Stimulated activated CD4-positive, alpha-beta T cell treated with anti-CD3 and anti-CD28 coated beads, Interleukin-2, amount 100 ng/mL, for 4 hours (primary cell): ENCODE data around the gene RNF150.

Experiments
- DNase-seq: peaks from one replicate; pipeline ENCODE4 v3.0.0-alpha.2; 2020; ENCODE audit warnings: low read depth

Gene RNF150

GRCh38 chr4:141131723-141132071 is 1.6 kb downstream of the RNF150 start:
- no peak for DNase-seq

GRCh38 chr4:141130947-141131605 is 2.2 kb downstream of the RNF150 start:
- DNase-seq, result no peak

DNA sequence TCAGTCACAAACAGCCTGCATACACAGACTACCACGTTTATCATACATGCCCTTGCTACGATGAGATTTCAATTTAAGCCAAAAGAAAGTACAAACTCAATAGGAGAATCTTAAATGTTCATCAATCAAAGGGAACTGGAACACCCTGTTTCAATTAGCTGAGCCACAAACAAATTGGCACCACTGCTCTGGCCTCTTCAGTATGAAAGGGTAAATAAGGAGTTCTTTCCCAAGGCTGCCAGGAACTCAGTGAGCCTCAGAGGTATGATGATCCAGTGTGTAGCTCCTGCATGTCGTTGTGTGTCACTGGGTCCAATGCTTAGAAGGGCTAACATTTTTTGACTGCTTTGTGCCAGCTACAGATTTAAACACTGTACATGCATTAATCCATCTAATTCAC is 5.4 kb downstream of the RNF150 start:
- no peak for DNase-seq

- DNase-seq, result no peak
Measured at GRCh38 chr4:141126769-141127168, 6.5 kb downstream of the RNF150 start.

DNA sequence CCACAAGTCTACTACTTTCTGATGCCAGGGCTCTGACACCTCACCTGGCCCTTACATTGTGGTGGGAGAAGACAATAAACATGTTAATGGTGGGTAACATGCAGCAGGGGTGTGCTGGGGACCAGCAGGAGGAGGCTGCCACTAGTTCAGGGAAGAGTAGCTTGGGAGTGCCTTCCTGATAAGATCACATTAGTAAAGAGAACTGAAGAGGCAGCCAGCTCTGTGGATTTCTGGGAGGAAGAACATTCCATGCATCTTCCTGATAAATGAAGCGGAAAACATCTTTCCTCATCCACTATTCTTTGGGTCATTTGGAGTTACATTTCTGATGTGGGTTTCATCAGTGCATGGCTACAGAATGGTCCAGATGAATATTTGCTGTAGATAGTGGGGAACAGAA is 9.0 kb downstream of the RNF150 start:
- no peak for DNase-seq

GRCh38 chr4:141121768-141122454 is 11.4 kb downstream of the RNF150 start:
- DNase-seq, result no peak

GRCh38 chr4:141121101-141121500 is 12.2 kb downstream of the RNF150 start:
- DNase-seq, result no peak

DNA sequence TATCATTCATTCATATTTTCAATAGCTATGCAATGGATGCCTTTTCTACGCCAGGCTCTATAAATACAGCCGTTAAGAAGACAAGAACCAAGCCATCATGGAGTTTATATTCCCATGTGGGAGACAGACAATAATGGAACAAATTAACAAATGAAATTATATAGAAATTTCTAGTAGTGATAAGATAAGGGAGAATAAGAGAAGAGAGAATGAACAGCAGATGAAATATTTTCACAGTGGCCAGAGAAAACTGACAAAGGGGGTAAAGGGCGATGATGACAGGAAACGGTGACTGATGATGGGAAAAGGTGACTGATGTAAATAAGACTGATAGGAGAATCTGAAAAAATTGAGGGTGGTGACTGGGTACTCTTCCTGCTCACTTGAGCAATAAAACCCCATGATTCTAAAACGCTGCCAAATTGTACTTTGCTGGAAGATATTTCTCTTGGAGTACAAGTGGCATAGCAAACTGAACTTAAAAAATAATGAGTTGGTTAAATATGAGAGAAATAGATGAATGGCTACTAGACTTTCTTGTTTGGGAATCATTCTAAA is 13.2 kb downstream of the RNF150 start:
- DNase-seq, result no peak

DNA sequence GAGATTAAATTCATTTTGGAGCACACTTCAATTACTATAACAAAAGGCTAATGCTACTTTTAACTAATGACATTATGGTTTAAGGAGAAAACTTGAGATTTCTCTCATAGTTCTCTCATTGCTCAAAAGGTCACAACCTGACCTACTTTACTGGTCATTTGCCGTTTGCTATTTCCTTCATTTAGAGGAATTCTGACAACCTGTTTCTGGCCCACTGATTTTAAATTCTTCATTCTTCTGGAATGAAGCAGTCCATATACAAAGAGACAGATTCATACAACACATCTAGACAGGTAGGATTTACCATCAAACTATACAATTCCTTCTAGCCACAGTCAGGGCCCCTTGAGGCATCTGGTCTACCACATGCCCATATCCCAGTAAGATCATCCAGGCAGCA is 14.2 kb downstream of the RNF150 start:
- no peak for DNase-seq

DNA sequence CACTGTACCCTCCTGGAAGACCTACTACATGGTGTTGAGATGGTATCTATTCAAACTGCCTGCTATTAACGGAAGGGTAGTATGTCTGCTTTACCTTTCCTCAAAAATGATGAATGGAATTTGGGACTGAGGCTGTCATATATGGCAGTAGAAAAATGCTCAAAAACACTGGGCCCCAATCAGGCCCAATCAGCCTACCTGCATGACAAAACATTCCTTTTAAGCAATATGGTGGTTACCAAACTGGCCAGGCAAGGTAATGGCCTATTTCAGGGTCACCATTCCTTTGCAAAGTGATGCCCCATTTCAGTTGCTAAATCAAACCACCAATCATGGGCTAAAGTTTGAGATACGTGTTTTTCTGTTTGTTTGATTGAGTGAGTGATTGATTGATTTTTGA is 14.9 kb downstream of the RNF150 start:
- DNase-seq, result no peak

- no peak for DNase-seq
Measured at GRCh38 chr4:141117935-141118334, 15.3 kb downstream of the RNF150 start.

DNA sequence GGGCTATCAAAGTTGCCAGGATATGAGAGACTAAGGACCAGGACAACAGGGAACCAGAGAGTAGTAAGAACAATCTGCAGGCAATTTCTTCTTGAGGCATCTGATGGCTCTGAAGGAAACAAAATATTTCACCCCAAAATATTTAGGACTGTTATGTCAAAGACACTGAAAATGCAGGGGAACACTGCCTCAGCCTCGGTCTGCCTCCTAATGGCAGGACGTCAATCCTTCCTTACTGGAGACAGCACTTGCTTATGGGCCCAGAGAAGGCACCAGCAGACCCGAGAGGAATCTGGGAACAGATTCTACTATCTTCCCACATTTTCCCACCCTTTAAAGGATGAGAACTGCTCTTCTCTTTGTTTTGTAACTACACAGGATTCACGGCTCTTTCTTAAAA is 23.3 kb downstream of the RNF150 start:
- DNase-seq, result no peak

- DNase-seq, result no peak
Measured at GRCh38 chr4:141107927-141108326, 25.3 kb downstream of the RNF150 start.

DNA sequence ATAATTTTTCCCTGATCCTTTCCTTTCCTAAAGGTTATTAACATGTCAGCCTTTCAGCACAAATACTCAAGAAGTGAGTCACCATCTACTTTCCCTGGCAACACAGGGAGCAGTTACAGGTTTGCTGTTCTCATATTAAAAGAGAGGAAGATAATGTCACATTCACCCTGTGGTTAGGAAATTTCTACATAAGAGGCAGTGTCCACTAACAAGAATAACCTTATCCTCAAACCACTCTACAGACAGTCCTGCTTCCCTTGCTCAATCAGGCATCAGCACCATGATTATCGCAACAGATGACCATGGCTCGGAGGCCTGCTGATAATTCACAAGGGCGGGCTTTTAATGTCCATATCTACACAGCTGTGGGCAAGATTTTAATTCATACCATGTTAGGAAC is 30.9 kb downstream of the RNF150 start:
- DNase-seq, result no peak

DNA sequence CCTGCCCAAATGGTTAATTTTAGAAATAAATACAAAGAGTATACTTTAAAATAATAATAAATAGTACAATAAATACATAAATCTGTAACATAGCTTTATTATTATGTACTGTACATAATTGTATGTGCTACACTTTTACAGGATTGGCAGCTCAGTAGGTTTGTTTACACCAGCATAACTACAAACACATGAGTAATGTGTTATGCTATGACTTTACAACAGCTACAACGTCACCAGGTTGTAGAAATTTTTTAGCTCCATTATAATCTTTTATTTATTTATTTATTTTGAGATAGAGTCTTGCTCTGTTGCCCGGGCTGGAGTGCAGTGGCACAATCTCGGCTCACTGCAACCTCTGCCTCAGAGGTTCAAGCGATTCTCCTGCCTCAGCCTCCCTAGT is 31.8 kb downstream of the RNF150 start:
- DNase-seq, result no peak

- DNase-seq, result no peak
Measured at GRCh38 chr4:141099326-141099725, 33.9 kb downstream of the RNF150 start.

GRCh38 chr4:141098163-141098562 is 35.1 kb downstream of the RNF150 start:
- no peak for DNase-seq

DNA sequence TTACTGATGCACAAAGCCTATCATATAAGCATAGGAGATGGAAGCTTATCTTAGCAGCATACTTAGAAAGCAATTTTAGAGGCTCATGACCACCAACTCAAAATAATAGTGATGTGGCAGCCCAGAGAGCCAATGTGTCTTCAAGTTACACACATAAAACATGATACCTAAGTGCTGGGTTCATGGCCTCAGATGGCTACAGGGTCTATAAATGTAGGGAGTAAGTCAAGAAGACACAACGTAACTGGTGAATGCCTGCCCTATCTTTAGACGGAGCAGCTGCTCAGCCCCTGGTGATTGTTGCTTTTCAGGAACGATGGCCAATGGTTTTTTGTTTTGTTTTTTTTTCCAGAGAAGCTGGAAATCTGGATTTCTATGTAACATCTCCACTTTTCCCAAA is 42.8 kb downstream of the RNF150 start:
- DNase-seq, result no peak

DNA sequence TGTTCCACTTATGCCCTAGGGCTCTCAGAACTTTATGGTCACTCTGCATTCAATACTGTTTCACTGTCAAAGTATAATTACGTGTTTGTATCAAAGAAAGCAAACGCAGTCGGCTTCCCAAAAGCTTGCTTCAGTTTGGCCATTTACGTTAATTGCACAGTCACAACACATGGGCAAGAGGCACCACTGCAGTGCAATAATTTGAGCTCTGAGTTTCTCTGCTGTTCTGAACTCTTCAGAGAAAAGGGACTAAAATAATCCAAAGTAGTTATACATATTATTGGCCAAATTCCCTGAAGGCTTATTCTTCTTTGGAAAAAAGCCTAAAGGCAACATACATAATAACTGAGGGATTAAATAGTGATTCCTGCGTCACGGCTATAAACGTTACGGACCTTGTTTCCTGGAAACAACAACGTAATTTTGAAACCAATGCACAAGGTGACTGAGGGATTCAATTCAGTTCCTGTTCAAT is 51.3 kb downstream of the RNF150 start:
- no peak for DNase-seq

- no peak for DNase-seq
Measured at GRCh38 chr4:141080668-141081067, 52.6 kb downstream of the RNF150 start.

DNA sequence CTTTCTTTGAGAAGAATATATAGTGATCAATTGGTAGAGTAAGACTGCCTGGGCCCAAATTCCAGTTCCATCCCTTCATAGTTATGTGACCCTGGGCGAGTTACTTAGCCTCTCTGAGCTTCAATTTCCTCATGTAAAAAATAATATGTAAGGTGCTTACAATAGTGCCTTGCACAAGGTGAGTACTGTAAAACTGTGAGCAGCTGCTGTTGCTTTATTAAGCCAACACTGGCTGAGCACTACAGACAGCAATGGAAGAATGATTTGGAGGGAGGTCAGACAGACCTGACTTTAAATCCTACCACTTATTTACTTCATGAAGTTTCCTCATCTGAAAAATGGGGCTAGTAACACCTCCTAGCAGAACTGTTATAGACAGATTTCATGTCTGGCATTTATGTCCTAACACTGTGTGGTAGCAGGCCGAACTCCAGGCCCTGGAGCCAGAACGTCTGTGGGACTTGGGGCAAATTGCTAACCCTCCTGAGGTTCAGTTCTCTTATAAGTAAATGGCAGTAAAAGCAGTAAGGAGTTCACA is 53.8 kb downstream of the RNF150 start:
- no peak for DNase-seq

DNA sequence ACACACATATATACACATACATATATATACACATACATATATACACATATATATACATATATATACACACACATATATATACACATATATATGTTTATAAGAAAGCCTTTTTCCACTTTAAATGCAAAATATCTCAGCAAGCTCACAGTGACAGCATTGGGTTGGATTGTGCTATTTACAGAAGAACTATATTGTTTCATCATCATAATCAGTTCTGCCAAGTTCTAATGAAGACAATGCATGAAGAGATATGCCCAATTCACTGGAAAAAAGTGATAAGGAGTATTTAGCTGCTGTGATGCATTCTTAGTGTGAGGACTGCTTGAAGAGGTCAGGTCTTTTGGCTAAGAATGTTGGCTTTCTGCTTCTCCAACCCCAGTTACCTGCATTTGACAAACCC is 54.4 kb downstream of the RNF150 start:
- no peak for DNase-seq

GRCh38 chr4:141077611-141078225 is 55.6 kb downstream of the RNF150 start:
- no peak for DNase-seq
